CD14-positive monocyte (primary cell): ENCODE results near the gene ZNF385D. TPM values are rescaled to one million over a fixed set of nuclear protein-coding genes. Genes with fewer than 3 reads are reported as not detected.

ENCODE experiments used
- DNase-seq, 3 donors: peaks; one replicate each; pipeline ENCODE4 v3.0.0-alpha.2; 2011 to 2022
- H2AFZ ChIP-seq: 2 replicates; pipeline ENCODE4 v1.6.0; 2012; ENCODE audit warnings: mild to moderate bottlenecking, low read depth, low read length, inconsistent platforms; ENCODE audit not compliant: insufficient read depth, poor library complexity, severe bottlenecking
- H3K27ac ChIP-seq, 2 donors: 1 replicate in 1 of 2; 2 replicates in 1 of 2; pipeline ENCODE4 v1.5.1; 2012 to 2013; ENCODE audit warnings: low read length in 2 of 2, control low read depth in 1 of 2, inconsistent platforms in 1 of 2, low read depth in 1 of 2, mild to moderate bottlenecking in 1 of 2
- H3K27me3 ChIP-seq, 2 donors: one replicate each; pipeline versions ENCODE4 v1.6.0 to v1.6.1; 2011 to 2013; ENCODE audit warnings: low read length in 2 of 2; ENCODE audit not compliant: control insufficient read depth in 2 of 2, insufficient read depth in 2 of 2
- H3K36me3 ChIP-seq, 2 donors: replicated peaks in 1 of 2; 1 replicate in 1 of 2; 2 replicates in 1 of 2; pipeline versions ENCODE4 v1.5.1 to v1.6.1; 2012 to 2013; ENCODE audit warnings: low read length in 2 of 2, control low read depth in 1 of 2, inconsistent platforms in 1 of 2, mild to moderate bottlenecking in 1 of 2; ENCODE audit not compliant: insufficient read depth in 2 of 2, control insufficient read depth in 1 of 2
- H3K4me1 ChIP-seq, 2 donors: 1 replicate in 1 of 2; 2 replicates in 1 of 2; pipeline versions ENCODE4 v1.5.1 to v1.6.1; 2012 to 2013; ENCODE audit warnings: low read length in 2 of 2, control low read depth in 1 of 2, inconsistent platforms in 1 of 2, mild to moderate bottlenecking in 1 of 2, moderate library complexity in 1 of 2; ENCODE audit not compliant: insufficient read depth in 2 of 2, control insufficient read depth in 1 of 2
- H3K4me2 ChIP-seq: replicated peaks from 2 replicates; pipeline ENCODE3; 2012; ENCODE audit warnings: low read length, moderate library complexity, mild to moderate bottlenecking; ENCODE audit not compliant: poor library complexity, severe bottlenecking; ENCODE audit errors: extremely low read depth
- H3K4me3 ChIP-seq, 3 experiments: fragments of 200-600 bp in 1 of 3; sonication (generic) in 1 of 3; replicated peaks in 1 of 3; 1 replicate in 2 of 3; 2 replicates in 1 of 3; pipeline ENCODE4 v1.5.1; 2011 to 2013; ENCODE audit warnings: low read length in 3 of 3, mild to moderate bottlenecking in 3 of 3, control low read depth in 2 of 3, low read depth in 2 of 3, inconsistent platforms in 1 of 3, moderate library complexity in 1 of 3
- H3K79me2 ChIP-seq: 2 replicates; pipeline ENCODE4 v1.6.0; 2012; ENCODE audit warnings: mild to moderate bottlenecking, control low read depth, inconsistent platforms, low read length, moderate library complexity; ENCODE audit not compliant: insufficient read depth
- H3K9ac ChIP-seq: 2 replicates; pipeline ENCODE4 v1.6.0; 2017; ENCODE audit warnings: low read length, mild to moderate bottlenecking; ENCODE audit not compliant: insufficient read depth, poor library complexity, severe bottlenecking
- H3K9me3 ChIP-seq, 2 donors: replicated peaks in 1 of 2; 1 replicate in 1 of 2; 2 replicates in 1 of 2; pipeline versions ENCODE4 v1.5.1 to v1.6.1; 2012 to 2013; ENCODE audit warnings: low read length in 2 of 2, control low read depth in 1 of 2; ENCODE audit not compliant: control insufficient read depth in 1 of 2, insufficient read depth in 1 of 2
- H4K20me1 ChIP-seq: 2 replicates; pipeline ENCODE4 v1.6.0; 2012; ENCODE audit warnings: mild to moderate bottlenecking, low read length, control low read depth, moderate library complexity; ENCODE audit not compliant: insufficient read depth
- H3K27ac Mint-ChIP-seq, 7 donors: one replicate each; pipeline ENCODE4 v1.8.0; 2020; ENCODE audit warnings: mild to moderate bottlenecking in 7 of 7, mixed read lengths in 7 of 7, moderate library complexity in 6 of 7, inconsistent platforms in 2 of 7
- H3K27me3 Mint-ChIP-seq, 3 donors: one replicate each; pipeline ENCODE4 v1.8.0; 2021 to 2022; ENCODE audit warnings: low read depth in 3 of 3, mild to moderate bottlenecking in 3 of 3, mixed read lengths in 3 of 3, moderate library complexity in 3 of 3, inconsistent platforms in 1 of 3
- H3K36me3 Mint-ChIP-seq, 2 donors: one replicate each; pipeline ENCODE4 v1.8.0; 2020; ENCODE audit warnings: mixed read lengths in 2 of 2, inconsistent platforms in 1 of 2, mild to moderate bottlenecking in 1 of 2
- H3K4me1 Mint-ChIP-seq: one replicate; pipeline ENCODE4 v1.8.0; 2020; ENCODE audit warnings: mild to moderate bottlenecking, mixed read lengths
- H3K4me3 Mint-ChIP-seq, 2 donors: one replicate each; pipeline ENCODE4 v1.8.0; 2020; ENCODE audit warnings: mild to moderate bottlenecking in 2 of 2, mixed read lengths in 2 of 2, moderate library complexity in 1 of 2
- H3K9me3 Mint-ChIP-seq, 7 donors: one replicate each; pipeline ENCODE4 v1.8.0; 2020 to 2022; ENCODE audit warnings: mixed read lengths in 7 of 7, mild to moderate bottlenecking in 6 of 7, moderate library complexity in 6 of 7, inconsistent platforms in 2 of 7
- CTCF ChIP-seq: fragments of 200-600 bp; IDR thresholded peaks from one replicate; pipeline ENCODE4 v1.8.0; 2022; ENCODE audit warnings: antibody characterized with exemption, mild to moderate bottlenecking
- WGBS: methylation state at CpG from one replicate; pipeline ENCODE4 v1.1.5; 2013; ENCODE audit warnings: missing lambda C conversion rate; ENCODE audit not compliant: insufficient coverage; 5-methylcytosine and 5-hydroxymethylcytosine counted together
- intact Hi-C, 2 donors: fragments of 100-400 bp; cut with micrococcal nuclease; formaldehyde crosslinking; loops; one replicate each; pipeline versions ENCODE4 v1.15.0 to v1.15.1; 2023
- polyA plus RNA-seq, 3 donors: library from polyadenylated mRNA; depleted of rRNA in 1 of 3; unstranded in 2 of 3; stranded (reverse) in 1 of 3; fragments of 300-500 nt in 2 of 3; fragments of >200 nt in 1 of 3; fragmentation: Illumina TruSeq in 2 of 3; gene quantifications; 1 replicate in 2 of 3; 2 replicates in 1 of 3; pipeline ENCODE4 v1.2.3, GENCODE V29; 2012 to 2021

The ZNF385D gene
- polyA plus RNA-seq, 3 donors: not detected

- no peak overlapping the region for H3K4me2 ChIP-seq
- no peak overlapping the region for H3K4me3 Mint-ChIP-seq
Observed at GRCh38 chr3:21457084-21457483, 293.9 kb downstream of the ZNF385D start.

GRCh38 chr3:21449738-21450137, 301.3 kb downstream of the ZNF385D start:
- H3K36me3 Mint-ChIP-seq: no peaks in the 10 kb centered on the region
- Histone ChIP-seq H3K4me2 (no peak overlapping the region), H3K27ac (no peak overlapping the region), H3K36me3 (no peaks in the 10 kb centered on the region), H4K20me1 (no peaks in the 10 kb centered on the region), H2AFZ (no peak overlapping the region), H3K9ac (no peak overlapping the region), H3K9me3 (no peaks in the 10 kb centered on the region), H3K27me3 (no peaks in the 10 kb centered on the region), H3K4me3 (no peak overlapping the region), H3K79me2 (no peaks in the 10 kb centered on the region), H3K4me1 (no peaks in the 10 kb centered on the region)
- H3K27ac Mint-ChIP-seq: no peak overlapping the region
- TF ChIP-seq CTCF: no peak
- H3K4me1 Mint-ChIP-seq: no peaks in the 10 kb centered on the region
- no peaks in the 10 kb centered on the region for H3K27me3 Mint-ChIP-seq
- 100% methylated on average over 1 of the region's 2 CpGs for WGBS
- intact Hi-C loops: no loop called here
- no peak for DNase-seq
- H3K9me3 Mint-ChIP-seq: peaks cover 0 to 9% (median 2%) of the 10 kb centered on the region in 7 donors
- no peak overlapping the region for H3K4me3 Mint-ChIP-seq

More at GRCh38 chr3:21457084-21457483, 293.9 kb downstream of the ZNF385D start:
- Histone ChIP-seq H3K36me3 (no peaks in the 10 kb centered on the region), H2AFZ (no peak overlapping the region), H3K9me3 (peaks cover 0 to 5% of the 10 kb centered on the region in 2 donors), H3K4me3 (no peak overlapping the region), H3K4me1 (no peaks in the 10 kb centered on the region), H4K20me1 (no peaks in the 10 kb centered on the region), H3K27ac (no peak overlapping the region), H3K79me2 (no peaks in the 10 kb centered on the region), H3K9ac (no peak overlapping the region), H3K27me3 (no peaks in the 10 kb centered on the region)
- intact Hi-C loops: no loop called here
- H3K27me3 Mint-ChIP-seq: peaks cover 0 to 3% (median 0%) of the 10 kb centered on the region in 3 donors
- H3K9me3 Mint-ChIP-seq: peaks cover 0 to 15% (median 9%) of the 10 kb centered on the region in 7 donors
- WGBS: 100% methylated on average over 1 of the region's 5 CpGs
- no peak for TF ChIP-seq CTCF
- no peak overlapping the region for H3K27ac Mint-ChIP-seq
- no peaks in the 10 kb centered on the region for H3K36me3 Mint-ChIP-seq
- DNase-seq: no peak
- no peaks in the 10 kb centered on the region for H3K4me1 Mint-ChIP-seq
